ENCODE results near the gene PXMP4. TPM values are rescaled to one million over a fixed set of nuclear protein-coding genes. Genes with fewer than 3 reads are reported as not detected.

Gene PXMP4
- total RNA-seq, 1 donor from 2014 or later, result 5.4 TPM

DNA sequence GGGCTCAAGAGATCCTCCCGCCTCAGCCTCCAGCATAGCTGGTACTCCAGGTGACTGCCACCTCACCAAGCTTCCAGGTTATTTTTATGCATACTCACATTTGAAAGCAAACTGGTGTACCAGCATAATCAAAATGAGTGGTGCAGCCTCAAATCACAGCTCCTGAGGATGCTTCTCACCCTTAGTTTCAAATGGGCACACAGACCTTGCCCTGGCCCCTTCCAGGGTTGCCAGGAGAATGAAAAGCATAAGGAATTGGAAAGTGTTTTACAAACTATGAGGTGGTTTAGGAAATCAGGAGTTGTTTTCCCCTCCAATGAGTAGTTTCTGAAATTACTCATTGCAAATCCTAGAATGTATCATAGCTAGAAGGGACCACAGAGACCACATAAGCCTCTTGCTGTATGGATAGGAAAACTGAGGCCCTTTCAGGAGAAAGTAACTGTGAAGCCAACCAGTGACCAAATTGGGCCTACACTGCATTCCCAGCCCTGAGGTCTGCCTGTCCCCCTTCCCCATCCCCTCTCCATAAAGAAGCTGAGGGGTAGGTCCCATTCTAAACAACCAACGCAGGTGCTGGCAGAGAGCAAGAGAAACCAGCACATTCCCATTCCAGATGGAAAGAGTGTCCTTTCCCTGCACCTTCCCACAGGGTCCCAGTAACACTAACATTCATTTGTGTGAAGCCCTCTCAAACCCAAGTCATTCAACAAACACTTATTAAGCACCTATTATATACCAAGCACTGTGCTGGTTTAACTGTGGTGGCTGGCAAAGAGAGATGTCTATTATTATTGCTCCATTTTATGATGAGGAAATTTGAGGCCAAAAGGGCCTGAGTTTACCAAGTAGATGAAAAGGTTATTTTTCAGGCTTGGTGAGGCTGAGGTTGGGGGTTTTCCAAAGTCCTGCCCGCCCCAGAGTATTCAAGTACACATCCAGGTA, 31.8 kb downstream of the PXMP4 start:
- peak overlapping the region; percentile 59 for H3K4me3 Mint-ChIP-seq
- peaks cover 9% of the 10 kb centered on the region for H3K36me3 Mint-ChIP-seq (ENCODE audit: low read depth)
- no peaks in the 10 kb centered on the region for H3K27me3 Mint-ChIP-seq
- H3K9me3 Mint-ChIP-seq, result no peaks in the 10 kb centered on the region
- peak; percentile 60 for DNase-seq
- peak overlapping the region; percentile 92 for H3K27ac Mint-ChIP-seq
- intact Hi-C loops (cut with micrococcal nuclease), result loop anchor here (1.0 to 10.0 kb wide), 6 partner anchors 21 to 307 kb away; partner anchors contain the start of genes C20orf144, CHMP4B, PXMP4 and RALY
- H3K4me1 Mint-ChIP-seq, result peaks cover 55% of the 10 kb centered on the region

DNA sequence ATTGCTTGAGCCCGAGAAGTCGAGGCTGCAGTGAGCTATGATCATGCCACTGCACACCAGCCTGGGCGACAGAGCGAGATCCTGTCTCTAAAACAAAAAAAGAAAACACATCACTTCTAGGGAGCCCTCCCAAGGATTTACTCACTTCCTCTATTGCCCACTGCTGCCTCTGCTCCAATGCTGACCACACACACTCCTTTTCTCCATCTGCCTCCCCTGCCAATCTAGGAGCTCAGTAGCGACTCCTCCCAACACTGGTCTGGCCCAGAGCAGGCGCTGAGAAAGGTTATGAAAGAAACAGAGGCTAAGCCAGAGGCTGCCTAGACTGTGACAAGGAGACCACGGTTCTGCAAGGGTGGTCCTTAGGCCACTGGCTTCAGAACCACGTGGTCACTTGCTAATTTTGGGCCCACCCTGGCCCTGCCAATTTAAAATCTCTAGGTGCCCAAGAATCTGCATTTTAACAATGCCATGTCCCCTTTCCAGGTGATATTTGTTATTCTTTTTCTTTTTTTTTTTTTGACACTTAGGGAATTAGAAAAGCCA, 32.7 kb downstream of the PXMP4 start:
- peak; percentile 61 for DNase-seq
- Mint-ChIP-seq H3K27me3 (no peaks in the 10 kb centered on the region), H3K9me3 (no peaks in the 10 kb centered on the region), H3K4me3 (peak overlapping the region; percentile 21), H3K4me1 (peaks cover 61% of the 10 kb centered on the region), H3K36me3 (ENCODE audit: low read depth) (peaks cover 9% of the 10 kb centered on the region), H3K27ac (no peak overlapping the region)
- intact Hi-C loops (cut with micrococcal nuclease), result loop anchor here (2.0 to 10.0 kb wide), 5 partner anchors 25 to 307 kb away; partner anchors contain the start of genes C20orf144, CHMP4B, PXMP4 and RALY

DNA sequence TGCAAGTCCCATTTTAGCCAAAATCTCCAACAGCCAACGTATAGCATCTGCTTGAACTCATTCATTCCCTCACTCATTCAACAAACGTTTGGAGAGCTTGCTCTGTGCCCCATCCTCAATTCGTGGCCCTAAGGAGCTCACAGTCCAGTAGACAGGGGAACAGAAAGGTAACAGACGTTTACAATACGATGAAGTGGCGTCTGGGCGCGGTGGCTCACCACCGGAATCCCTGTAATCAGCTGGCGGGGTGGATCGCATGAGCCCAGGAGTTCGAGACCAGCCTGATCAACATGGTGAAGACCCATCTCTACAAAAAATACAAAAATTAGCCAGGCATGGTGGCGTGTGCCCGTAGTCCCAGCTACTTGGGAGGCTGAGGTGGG, 33.1 kb downstream of the PXMP4 start:
- DNase-seq, result peak; percentile 65
- H3K36me3 Mint-ChIP-seq (ENCODE audit: low read depth), result peaks cover 9% of the 10 kb centered on the region
- intact Hi-C loops (cut with micrococcal nuclease), result loop anchor here (1.0 to 10.0 kb wide), 6 partner anchors 13 to 308 kb away; partner anchors contain the start of genes C20orf144, CHMP4B, NECAB3 and PXMP4
- H3K9me3 Mint-ChIP-seq, result no peaks in the 10 kb centered on the region
- no peaks in the 10 kb centered on the region for H3K27me3 Mint-ChIP-seq
- H3K4me3 Mint-ChIP-seq, result peak overlapping the region; percentile 71
- H3K4me1 Mint-ChIP-seq, result peaks cover 66% of the 10 kb centered on the region
- peak overlapping the region; percentile 81 for H3K27ac Mint-ChIP-seq

DNA sequence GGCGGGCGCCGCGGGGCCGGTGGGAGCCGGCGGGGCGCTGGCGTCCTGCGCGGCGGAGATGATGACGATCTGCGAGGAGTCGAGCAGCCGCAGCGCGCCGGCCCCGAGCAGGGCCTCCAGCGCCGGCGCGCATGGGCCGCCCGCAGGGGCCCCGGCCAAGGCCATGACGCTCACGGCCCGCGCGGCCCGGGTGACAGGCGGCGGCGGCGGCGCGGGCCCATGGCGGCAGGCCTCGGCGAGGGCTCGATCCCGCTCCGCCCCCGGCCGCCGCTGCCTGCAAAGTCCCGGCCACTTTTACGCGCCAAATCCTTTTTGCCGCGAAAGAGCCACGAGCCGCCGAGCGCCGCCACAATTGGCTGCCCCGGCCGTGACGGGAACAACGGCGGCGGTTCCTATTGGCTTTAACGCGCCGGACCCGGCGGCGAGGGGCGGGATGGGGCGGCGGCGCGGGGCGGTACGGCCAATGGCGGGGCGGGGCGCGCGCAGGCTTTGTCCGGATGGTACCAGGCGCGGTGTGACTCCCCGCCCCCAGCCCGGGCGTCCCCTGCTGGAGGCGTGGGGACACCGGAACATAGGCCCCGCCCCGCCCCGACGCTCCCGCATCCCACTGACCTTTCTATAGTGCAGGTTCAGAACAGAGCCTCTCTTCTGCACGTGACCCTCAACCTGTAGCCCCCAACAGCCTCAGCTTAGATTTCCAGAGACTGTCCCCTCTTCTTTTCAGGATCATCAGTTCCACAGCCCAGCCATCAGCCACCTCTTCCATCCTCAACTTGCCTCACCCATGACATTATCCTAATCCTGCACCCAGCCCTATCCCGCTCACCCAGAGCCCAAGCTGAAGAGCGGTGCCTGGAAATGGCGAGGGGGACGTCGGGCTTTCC, 33.8 kb downstream of the PXMP4 start, which contains the start of gene E2F1:
E2F1 (minus strand) TSS at position 286 of the 884 bp plus-strand sequence; CDS start at position 165, 121 bp downstream.
- H3K9me3 Mint-ChIP-seq, result no peaks in the 10 kb centered on the region
- no peaks in the 10 kb centered on the region for H3K27me3 Mint-ChIP-seq
- H3K36me3 Mint-ChIP-seq (ENCODE audit: low read depth), result peaks cover 11% of the 10 kb centered on the region
- H3K27ac Mint-ChIP-seq, result peak within 1 kb of the TSS; percentile 93
- H3K4me3 Mint-ChIP-seq, result peak within 1 kb of the TSS; percentile 96
- intact Hi-C loops (cut with micrococcal nuclease), result loop anchor here (1.0 to 10.0 kb wide), 6 partner anchors 12 to 308 kb away; partner anchors contain the start of genes C20orf144, CHMP4B, NECAB3 and PXMP4
- peak; percentile 99 for DNase-seq
- H3K4me1 Mint-ChIP-seq, result peaks cover 70% of the 10 kb centered on the region

DNA sequence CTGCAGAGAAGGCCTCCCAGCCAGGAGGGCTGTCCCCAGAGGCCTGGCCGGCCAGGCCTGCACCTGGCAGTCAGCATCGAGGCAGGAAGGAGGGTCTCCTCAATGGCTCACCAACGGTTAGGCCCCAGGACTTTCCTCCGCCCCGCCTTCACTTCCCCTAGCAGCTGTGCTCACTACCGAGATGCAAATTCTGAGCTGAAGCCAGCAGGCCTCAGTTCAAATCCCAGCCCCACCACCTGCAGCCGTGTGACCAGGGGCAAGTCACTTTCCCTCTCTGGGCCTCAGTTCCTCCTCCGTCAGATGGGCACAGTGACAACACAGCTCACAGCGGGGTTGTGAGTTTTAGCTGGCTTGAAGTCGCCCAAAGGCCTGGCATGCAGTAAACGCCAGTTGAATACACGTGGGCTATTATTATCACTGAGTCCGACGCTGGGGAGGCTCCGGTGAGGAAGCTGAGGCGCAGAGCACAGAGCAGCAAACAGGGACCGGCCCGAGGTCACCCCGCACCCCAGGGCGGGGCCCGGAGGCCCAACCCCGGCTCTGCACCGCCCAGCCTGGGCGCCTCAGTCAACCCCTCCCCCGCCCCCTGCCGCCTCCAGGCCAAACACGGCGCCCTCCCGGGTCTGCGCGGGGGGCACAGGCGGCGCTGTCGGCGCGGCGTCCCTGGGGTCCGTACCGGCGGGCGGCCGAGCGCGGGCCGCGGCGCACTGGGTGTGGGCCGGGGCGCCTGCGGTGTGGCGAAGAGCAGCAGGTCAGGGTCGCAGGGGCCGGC, 34.6 kb downstream of the PXMP4 start:
- intact Hi-C loops (cut with micrococcal nuclease), result loop anchor here (1.0 to 10.0 kb wide), 6 partner anchors 11 to 309 kb away; partner anchors contain the start of genes C20orf144, CHMP4B, NECAB3 and PXMP4
- H3K36me3 Mint-ChIP-seq (ENCODE audit: low read depth), result peaks cover 12% of the 10 kb centered on the region
- no peaks in the 10 kb centered on the region for H3K9me3 Mint-ChIP-seq
- H3K27me3 Mint-ChIP-seq, result no peaks in the 10 kb centered on the region
- peak overlapping the region; percentile 96 for H3K4me3 Mint-ChIP-seq
- peak overlapping the region; percentile 93 for H3K27ac Mint-ChIP-seq
- peaks cover 77% of the 10 kb centered on the region for H3K4me1 Mint-ChIP-seq
- peak; percentile 89 for DNase-seq

DNA sequence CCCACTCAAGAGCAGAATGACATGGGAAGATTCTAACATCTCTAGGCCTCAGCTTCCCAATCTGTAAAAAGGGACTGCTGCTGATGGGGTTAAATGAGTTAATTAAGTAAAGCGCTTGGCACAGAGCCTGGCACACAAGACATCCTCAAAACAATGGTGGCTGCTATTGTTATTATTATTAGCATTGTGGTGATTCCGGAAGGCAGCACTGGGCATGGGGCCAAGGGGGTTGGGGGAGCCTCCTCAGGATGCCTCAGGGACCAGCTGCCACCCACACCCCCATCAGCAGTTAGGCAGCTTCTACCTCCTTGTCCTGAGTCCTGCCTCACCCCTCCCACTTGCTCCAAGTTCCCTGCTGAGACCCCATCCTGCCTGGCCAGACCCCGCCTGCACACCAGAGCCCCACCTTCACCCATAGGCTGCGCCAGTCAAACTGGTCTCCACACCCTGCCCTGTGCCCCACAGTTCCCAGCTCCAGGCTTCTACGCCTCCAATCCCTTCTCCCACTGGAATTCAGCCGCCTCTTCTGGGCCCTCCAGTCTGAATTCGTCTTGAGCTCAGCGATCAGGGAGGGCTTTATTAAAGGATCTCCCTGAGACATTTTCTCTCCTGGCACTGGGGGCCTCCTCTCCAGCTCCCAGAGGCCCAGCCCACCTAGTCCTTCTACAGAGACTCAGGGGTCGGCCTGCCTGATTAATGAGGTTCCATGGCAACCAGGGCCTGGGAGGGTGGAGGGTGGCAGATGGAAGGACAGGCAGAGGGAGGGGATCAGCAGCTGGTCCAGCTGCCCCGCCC, 35.4 kb downstream of the PXMP4 start:
- Mint-ChIP-seq H3K36me3 (ENCODE audit: low read depth) (peaks cover 13% of the 10 kb centered on the region), H3K4me1 (peaks cover 77% of the 10 kb centered on the region), H3K27ac (peak overlapping the region; percentile 93), H3K4me3 (peak overlapping the region; percentile 96), H3K27me3 (no peaks in the 10 kb centered on the region), H3K9me3 (no peaks in the 10 kb centered on the region)
- intact Hi-C loops (cut with micrococcal nuclease), result loop anchor here (5.0 to 10.0 kb wide), 3 partner anchors 88 to 310 kb away; partner anchors contain the start of genes CHMP4B and RALY
- no peak for DNase-seq

DNA sequence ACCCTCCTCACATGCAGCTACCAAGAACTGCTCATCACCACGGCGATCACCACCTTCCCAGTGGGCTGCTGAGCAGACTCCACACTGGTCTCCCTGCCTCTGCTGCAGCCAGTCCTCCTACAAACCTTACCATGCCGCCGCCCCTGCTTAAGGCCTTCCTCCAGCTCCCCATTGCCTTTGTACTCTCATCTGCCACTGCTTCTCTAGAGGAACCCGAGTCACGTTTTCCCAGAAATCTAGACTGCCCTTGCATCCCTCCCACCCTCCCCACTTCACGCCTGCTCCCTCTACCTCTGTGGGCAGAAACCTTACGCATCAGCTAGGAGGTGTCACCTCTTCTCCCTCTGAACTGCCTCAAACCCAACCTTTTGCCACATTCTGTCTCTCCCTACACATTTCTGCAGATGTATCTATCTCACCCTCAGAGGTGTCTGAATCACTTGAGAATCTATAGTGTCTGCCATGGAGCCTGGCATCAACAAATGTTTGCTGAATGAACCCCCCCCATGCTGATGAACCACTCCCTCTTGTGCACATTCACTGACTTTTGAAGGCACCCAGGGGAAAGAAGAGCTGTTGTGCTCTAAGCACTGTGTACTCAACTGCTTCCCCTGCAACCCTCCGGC, 38.3 kb downstream of the PXMP4 start:
- Mint-ChIP-seq H3K4me1 (peaks cover 69% of the 10 kb centered on the region), H3K36me3 (ENCODE audit: low read depth) (peaks cover 31% of the 10 kb centered on the region)
- peak; percentile 67 for DNase-seq

DNA sequence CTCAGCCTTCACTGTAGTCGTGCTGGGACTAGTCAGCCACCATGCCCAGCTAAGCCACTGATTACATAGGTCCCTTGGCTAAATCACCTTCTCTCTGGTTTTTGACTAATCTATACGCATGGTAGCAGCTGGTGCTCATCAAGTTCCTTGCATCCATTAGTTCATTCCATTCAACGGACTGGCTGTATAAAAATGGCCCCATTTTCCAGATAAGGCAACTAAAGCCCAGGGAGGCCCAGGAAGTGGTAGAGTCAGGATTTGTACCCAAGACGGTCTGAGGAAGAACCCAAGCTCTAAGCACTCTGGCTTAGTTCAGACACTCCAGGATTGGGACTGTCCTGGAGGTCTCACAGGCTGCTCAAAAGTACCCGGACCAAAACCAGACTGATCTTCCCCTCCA, 38.8 kb downstream of the PXMP4 start:
- Mint-ChIP-seq H3K4me1 (peaks cover 65% of the 10 kb centered on the region), H3K27me3 (no peaks in the 10 kb centered on the region), H3K27ac (peak overlapping the region; percentile 78), H3K4me3 (peak overlapping the region; percentile 74), H3K9me3 (no peaks in the 10 kb centered on the region), H3K36me3 (ENCODE audit: low read depth) (peaks cover 35% of the 10 kb centered on the region)
- no peak for DNase-seq
- intact Hi-C loops (cut with micrococcal nuclease), result loop anchor here (10.0 kb wide), 1 partner anchor 314 kb away; the partner anchor contains the start of gene RALY

More for the DNA sequence above, 38.3 kb downstream of the PXMP4 start:
- intact Hi-C loops (cut with micrococcal nuclease), result loop anchor here (10.0 kb wide), 1 partner anchor 313 kb away; the partner anchor contains the start of gene RALY
- H3K4me3 Mint-ChIP-seq, result peak overlapping the region; percentile 74
- H3K27ac Mint-ChIP-seq, result peak overlapping the region; percentile 78
- no peaks in the 10 kb centered on the region for H3K9me3 Mint-ChIP-seq
- H3K27me3 Mint-ChIP-seq, result no peaks in the 10 kb centered on the region

DNA sequence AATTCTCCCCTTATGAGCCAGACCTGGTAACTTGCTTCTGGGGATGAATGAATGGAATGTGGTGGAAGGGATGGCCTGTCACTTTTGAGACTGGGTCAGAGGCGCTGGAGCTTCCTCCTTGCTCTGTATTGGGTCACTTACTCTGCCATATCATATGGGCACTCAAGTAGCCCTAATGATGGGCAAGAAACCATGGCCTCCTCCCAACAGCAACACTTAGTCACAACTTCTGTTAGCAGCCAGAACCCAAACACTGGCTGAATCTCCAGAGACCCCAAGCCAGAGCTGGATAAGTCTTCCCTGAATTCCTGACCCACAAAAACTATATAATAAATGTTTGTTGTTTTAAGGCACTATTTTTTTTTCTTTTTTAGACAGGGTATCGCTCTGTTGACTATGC, 39.4 kb downstream of the PXMP4 start:
- H3K27me3 Mint-ChIP-seq, result no peaks in the 10 kb centered on the region
- peaks cover 65% of the 10 kb centered on the region for H3K4me1 Mint-ChIP-seq
- no peaks in the 10 kb centered on the region for H3K9me3 Mint-ChIP-seq
- peaks cover 35% of the 10 kb centered on the region for H3K36me3 Mint-ChIP-seq (ENCODE audit: low read depth)
- peak overlapping the region; percentile 80 for H3K27ac Mint-ChIP-seq
- intact Hi-C loops (cut with micrococcal nuclease), result loop anchor here (10.0 kb wide), 1 partner anchor 314 kb away; the partner anchor contains the start of gene RALY
- peak overlapping the region; percentile 51 for H3K4me3 Mint-ChIP-seq
- DNase-seq, result no peak

DNA sequence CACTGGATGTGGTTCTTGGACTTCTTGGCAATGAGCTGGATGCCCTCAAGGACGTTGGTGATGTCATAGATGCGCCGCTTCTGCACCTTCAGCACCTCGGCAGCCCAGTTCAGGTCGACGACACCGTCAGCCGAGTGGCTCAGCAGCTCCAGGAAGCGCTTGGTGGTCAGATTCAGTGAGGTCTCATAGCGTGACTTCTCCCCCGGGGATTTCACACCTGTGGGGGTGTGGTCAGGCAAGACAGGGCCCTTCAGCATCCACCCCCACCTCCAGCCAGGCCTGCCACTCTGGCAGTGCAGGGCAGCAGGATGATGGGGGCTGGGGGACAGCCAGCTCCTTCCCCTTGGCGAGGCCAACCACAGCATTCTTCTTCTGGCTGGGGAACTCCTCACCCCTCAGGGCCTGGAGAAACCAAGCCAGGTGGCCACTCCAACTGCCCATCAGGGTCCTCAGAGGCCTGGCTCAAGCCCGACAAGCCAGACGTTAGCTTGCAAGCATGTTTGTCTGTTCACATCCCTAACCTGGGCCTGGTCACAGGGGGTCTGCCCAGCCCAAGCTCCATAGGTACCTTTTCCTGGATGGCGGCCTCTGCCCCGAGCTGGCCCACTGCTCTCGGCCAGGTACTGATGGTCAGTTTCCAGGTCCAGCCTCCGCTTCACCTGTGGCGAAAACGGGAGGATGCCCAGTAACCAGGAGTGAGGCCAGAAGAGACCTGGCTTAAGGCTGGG, 40.2 kb downstream of the PXMP4 start:
- Mint-ChIP-seq H3K4me3 (peak overlapping the region; percentile 46), H3K4me1 (peaks cover 63% of the 10 kb centered on the region), H3K9me3 (no peaks in the 10 kb centered on the region), H3K27ac (peak overlapping the region; percentile 89), H3K36me3 (ENCODE audit: low read depth) (peaks cover 35% of the 10 kb centered on the region), H3K27me3 (no peaks in the 10 kb centered on the region)
- intact Hi-C loops (cut with micrococcal nuclease), result loop anchor here (10.0 kb wide), 1 partner anchor 315 kb away; the partner anchor contains the start of gene RALY
- DNase-seq, result peak; percentile 86
